ENCODE data around the gene SASH1. TPM values are rescaled to one million over a fixed set of nuclear protein-coding genes. Genes with fewer than 3 reads are reported as not detected.

SASH1 gene
- total RNA-seq, 1 donor from 2014 or later, result 20.5 TPM

DNA sequence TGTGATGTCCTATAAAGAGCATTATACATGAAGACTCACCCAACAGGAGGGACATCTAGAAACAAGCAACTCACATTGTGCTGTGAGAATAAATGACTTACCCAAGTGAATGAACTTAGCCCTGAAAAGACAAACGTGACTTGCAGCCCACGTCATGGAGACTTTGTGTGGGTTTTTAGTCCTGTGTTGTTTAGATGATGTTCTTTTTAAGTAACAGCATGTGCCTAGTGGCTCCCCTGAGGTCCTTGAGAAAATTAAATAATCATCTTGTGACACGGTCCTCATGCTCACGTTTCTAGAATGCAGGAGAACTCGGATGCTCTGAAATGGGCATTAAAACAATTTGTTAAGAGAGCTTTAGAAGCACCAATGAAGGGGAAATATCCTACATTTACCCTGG lies 165.1 kb downstream of the SASH1 start:
- no peak for DNase-seq (ENCODE audit: low spot score)
- intact Hi-C loops (cut with DNase I), result no loop called here

DNA sequence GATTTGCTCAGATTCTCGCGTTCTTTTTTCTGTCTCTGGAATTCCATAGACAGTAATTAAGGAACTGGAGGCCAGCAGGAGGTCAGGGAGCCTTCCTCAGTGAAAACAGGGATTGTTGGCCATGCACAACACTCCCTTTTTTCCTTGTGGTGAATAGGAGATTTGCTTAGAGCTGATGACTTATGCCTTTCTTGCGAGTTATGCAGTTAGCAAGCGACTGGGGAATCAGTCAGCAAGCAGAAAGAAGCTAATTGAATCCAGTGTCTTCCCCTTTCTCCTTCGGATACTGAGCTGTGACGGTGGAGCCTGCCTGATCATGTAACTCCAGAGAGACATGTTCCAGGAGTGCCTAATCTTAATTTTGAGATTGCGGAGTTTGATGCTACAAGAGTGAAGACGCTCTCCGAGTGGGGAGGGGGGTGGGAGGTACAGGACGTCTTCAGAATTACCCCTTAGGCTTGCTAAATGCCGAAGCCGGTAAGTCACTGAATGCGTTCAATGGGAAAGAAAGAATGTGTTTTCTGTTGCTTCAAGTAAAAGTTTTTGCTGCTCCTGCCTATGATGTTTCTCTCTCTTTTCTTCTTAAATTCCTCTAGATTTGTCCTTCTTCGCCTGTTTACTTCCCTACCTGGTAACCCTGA lies 165.9 kb downstream of the SASH1 start:
- intact Hi-C loops (cut with DNase I), result no loop called here
- no peak for DNase-seq (ENCODE audit: low spot score)

- intact Hi-C loops (cut with DNase I), result no loop called here
- DNase-seq (ENCODE audit: low spot score), result no peak
Observed at GRCh38 chr6:148509119-148509799, 166.6 kb downstream of the SASH1 start.

GRCh38 chr6:148509800-148510581 lies 167.4 kb downstream of the SASH1 start:
- intact Hi-C loops (cut with DNase I), result no loop called here
- no peak for DNase-seq (ENCODE audit: low spot score)

GRCh38 chr6:148513145-148514071 lies 170.8 kb downstream of the SASH1 start:
- DNase-seq (ENCODE audit: low spot score), result no peak
- intact Hi-C loops (cut with DNase I), result no loop called here

GRCh38 chr6:148514091-148514845 lies 171.6 kb downstream of the SASH1 start:
- intact Hi-C loops (cut with DNase I), result no loop called here
- no peak for DNase-seq (ENCODE audit: low spot score)

DNA sequence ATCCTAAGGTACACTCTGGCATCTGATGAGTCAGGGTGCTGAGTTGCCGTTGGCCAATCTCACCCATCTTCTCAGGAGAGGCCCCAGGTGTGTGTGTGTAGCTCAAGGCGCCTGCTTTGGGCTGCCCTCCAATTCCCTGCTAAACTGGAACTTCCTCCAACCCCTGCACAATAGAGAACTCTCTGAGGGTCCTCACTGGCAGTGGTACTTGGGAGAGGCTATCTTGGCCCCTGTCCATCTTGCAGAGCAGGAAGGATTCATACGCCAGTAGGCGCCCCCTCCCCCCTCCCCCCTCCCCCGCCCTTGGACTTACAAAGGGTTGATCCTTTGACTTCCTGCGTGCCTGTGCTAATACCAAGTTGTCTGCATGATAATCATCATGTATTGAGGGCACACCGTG lies 173.6 kb downstream of the SASH1 start:
- intact Hi-C loops (cut with DNase I), result no loop called here
- no peak for DNase-seq (ENCODE audit: low spot score)

- DNase-seq (ENCODE audit: low spot score), result no peak
- intact Hi-C loops (cut with DNase I), result no loop called here
Observed at GRCh38 chr6:148516617-148517016, 174.0 kb downstream of the SASH1 start.

- intact Hi-C loops (cut with DNase I), result no loop called here
- DNase-seq (ENCODE audit: low spot score), result no peak
Observed at GRCh38 chr6:148517470-148517869, 174.8 kb downstream of the SASH1 start.

- no peak for DNase-seq (ENCODE audit: low spot score)
- intact Hi-C loops (cut with DNase I), result no loop called here
Observed at GRCh38 chr6:148518511-148519156, 176.0 kb downstream of the SASH1 start.

GRCh38 chr6:148520109-148520841 lies 177.6 kb downstream of the SASH1 start:
- no peak for DNase-seq (ENCODE audit: low spot score)
- intact Hi-C loops (cut with DNase I), result no loop called here

- DNase-seq (ENCODE audit: low spot score), result no peak
- intact Hi-C loops (cut with DNase I), result no loop called here
Observed at GRCh38 chr6:148521158-148521557, 178.5 kb downstream of the SASH1 start.

GRCh38 chr6:148521586-148521985 lies 178.9 kb downstream of the SASH1 start:
- DNase-seq (ENCODE audit: low spot score), result no peak
- intact Hi-C loops (cut with DNase I), result no loop called here

DNA sequence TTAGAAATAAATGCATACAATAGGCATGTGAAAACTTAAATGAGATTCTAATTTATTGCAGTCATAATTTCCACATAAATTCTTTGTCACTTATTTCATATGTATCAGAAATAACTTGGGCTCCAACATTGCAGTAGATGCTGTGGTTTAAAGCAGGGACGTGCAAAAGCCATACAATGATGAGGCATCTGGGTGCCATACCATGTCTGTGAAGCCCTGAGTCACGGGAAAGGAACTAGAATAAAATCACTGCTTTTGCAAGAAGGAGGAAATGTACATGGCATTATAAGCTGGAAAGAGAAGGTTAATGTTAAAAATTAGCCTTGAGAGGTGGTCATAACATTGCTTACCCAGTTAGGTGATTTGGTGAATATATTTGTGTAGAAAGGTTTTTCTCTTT lies 180.4 kb downstream of the SASH1 start:
- no peak for DNase-seq (ENCODE audit: low spot score)
- intact Hi-C loops (cut with DNase I), result no loop called here

DNA sequence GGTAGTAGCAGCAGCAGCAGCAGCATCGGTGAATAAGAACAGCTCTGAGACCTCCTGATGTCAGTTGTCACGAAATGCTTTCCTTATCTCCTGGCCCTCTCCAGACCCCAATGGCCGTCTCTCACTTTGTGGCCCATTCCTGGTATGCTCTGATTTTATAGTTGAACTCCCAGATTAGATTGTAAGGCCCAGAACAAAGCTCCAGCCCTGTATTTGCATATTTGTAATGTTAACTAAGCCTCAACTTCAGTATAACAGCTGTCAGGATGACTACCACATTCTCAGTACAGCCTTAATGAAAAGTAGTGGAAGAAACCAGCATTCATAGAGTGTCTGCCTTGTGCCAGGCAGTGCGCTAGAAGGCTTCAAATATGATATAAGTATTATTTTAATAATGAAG lies 180.9 kb downstream of the SASH1 start:
- intact Hi-C loops (cut with DNase I), result no loop called here
- no peak for DNase-seq (ENCODE audit: low spot score)

- no peak for DNase-seq (ENCODE audit: low spot score)
- intact Hi-C loops (cut with DNase I), result no loop called here
Observed at GRCh38 chr6:148524471-148524882, 181.8 kb downstream of the SASH1 start.

- no peak for DNase-seq (ENCODE audit: low spot score)
- intact Hi-C loops (cut with DNase I), result no loop called here
Observed at GRCh38 chr6:148524976-148525375, 182.3 kb downstream of the SASH1 start.

- no peak for DNase-seq (ENCODE audit: low spot score)
- intact Hi-C loops (cut with DNase I), result no loop called here
Observed at GRCh38 chr6:148525453-148525852, 182.8 kb downstream of the SASH1 start.
